Central memory CD8-positive, alpha-beta T cell (primary cell): ENCODE measurements around the gene MAP4K3.

ENCODE experiments used
- ATAC-seq: fragments of 150-1000 bp; cut with Tn5 transposase; replicated peaks from 2 replicates; pipeline ENCODE4 v1.10.0; 2022; ENCODE audit warnings: mild to moderate bottlenecking, moderate FRiP score, moderate number of reproducible peaks; ENCODE audit not compliant: poor library complexity, severe bottlenecking; ENCODE audit errors: extremely low read depth
- DNase-seq, 2 donors: peaks; one replicate each; pipeline ENCODE4 v3.0.0; 2021; ENCODE audit warnings: low spot score in 2 of 2
- H3K27ac Mint-ChIP-seq: one replicate; pipeline ENCODE4 v1.8.0; 2022; ENCODE audit warnings: low read depth, mild to moderate bottlenecking, moderate library complexity, mixed read lengths
- H3K27me3 Mint-ChIP-seq: one replicate; pipeline ENCODE4 v1.8.0; 2022; ENCODE audit warnings: mixed read lengths
- H3K36me3 Mint-ChIP-seq: one replicate; pipeline ENCODE4 v1.8.0; 2022; ENCODE audit warnings: mild to moderate bottlenecking, moderate library complexity, mixed read lengths; ENCODE audit not compliant: insufficient read depth
- H3K4me1 Mint-ChIP-seq: one replicate; pipeline ENCODE4 v1.8.0; 2022; ENCODE audit warnings: mixed read lengths
- H3K4me3 Mint-ChIP-seq: one replicate; pipeline ENCODE4 v1.8.0; 2022; ENCODE audit warnings: mild to moderate bottlenecking, moderate library complexity, mixed read lengths
- H3K9me3 Mint-ChIP-seq: one replicate; pipeline ENCODE4 v1.8.0; 2022; ENCODE audit warnings: mixed read lengths

The MAP4K3 gene

DNA sequence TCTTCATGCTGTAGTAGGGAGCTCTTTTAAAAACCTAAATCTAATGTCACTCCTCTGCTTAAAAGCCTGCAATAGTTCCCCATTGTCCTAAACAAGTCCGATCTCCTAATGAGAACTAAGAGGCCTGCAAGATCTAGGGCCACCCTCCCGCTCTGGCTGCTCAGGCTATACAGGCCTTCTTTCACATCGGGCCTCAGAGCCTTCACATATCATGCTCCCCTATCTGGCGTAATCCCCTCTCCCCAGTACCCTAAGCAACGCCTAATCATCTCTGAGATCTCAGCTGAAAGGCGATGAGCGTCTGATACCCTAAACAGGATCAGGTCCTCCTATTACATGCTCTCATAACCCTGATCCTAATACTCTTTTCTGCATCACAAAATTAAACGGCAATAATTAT is 1.9 kb downstream of the MAP4K3 start:
- Mint-ChIP-seq H3K27me3 (no peaks in the 10 kb centered on the region), H3K9me3 (no peaks in the 10 kb centered on the region), H3K27ac (no peak overlapping the region), H3K36me3 (peaks cover 9% of the 10 kb centered on the region), H3K4me3 (peak overlapping the region; percentile 87), H3K4me1 (peaks cover 53% of the 10 kb centered on the region)
- DNase-seq (no peak), ATAC-seq (no peak)

- H3K27me3 Mint-ChIP-seq, result no peaks in the 10 kb centered on the region
- no peak overlapping the region for H3K27ac Mint-ChIP-seq
- H3K36me3 Mint-ChIP-seq, result peaks cover 9% of the 10 kb centered on the region
- DNase-seq (no peak), ATAC-seq (no peak)
- peaks cover 59% of the 10 kb centered on the region for H3K4me1 Mint-ChIP-seq
- no peak overlapping the region for H3K4me3 Mint-ChIP-seq
- H3K9me3 Mint-ChIP-seq, result no peaks in the 10 kb centered on the region
Measured at GRCh38 chr2:39434233-39434897, 2.7 kb downstream of the MAP4K3 start.

DNA sequence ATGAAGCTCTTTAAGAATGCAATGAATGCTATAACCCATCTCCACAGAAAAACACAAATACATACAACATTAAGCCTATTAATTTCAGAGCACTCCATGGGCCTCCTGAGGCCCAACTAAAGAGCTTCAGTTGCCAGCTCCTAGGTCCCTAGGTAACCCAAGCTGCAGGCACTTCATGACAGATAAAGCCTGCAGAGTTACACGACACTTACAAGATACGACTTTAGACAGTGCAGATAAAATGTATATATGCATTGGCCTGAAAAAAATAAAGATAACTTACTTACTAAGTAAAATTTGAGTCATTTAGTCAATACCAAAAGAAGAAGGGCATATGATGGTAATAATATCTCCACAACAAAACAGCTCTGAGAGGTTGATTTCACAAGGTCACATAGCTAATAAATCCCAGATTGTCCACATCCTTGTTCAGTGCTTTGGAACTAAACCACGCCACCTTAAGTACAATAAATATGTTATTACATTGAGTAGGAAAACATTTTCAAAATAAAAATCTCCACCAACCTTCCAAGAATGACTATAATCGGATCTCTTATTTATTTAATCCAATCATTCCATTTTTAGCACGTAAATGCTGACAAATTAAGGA is 3.4 kb downstream of the MAP4K3 start:
- no peak for ATAC-seq
- peaks cover 59% of the 10 kb centered on the region for H3K4me1 Mint-ChIP-seq
- H3K27ac Mint-ChIP-seq, result no peak overlapping the region
- no peaks in the 10 kb centered on the region for H3K27me3 Mint-ChIP-seq
- H3K4me3 Mint-ChIP-seq, result no peak overlapping the region
- peaks cover 9% of the 10 kb centered on the region for H3K36me3 Mint-ChIP-seq
- H3K9me3 Mint-ChIP-seq, result no peaks in the 10 kb centered on the region
- DNase-seq, result no peak

GRCh38 chr2:39432701-39433100 is 4.4 kb downstream of the MAP4K3 start:
- H3K9me3 Mint-ChIP-seq, result no peaks in the 10 kb centered on the region
- H3K4me1 Mint-ChIP-seq, result peaks cover 63% of the 10 kb centered on the region
- no peaks in the 10 kb centered on the region for H3K27me3 Mint-ChIP-seq
- DNase-seq, result no peak
- ATAC-seq, result no peak
- peaks cover 6% of the 10 kb centered on the region for H3K36me3 Mint-ChIP-seq
- H3K4me3 Mint-ChIP-seq, result no peak overlapping the region
- no peak overlapping the region for H3K27ac Mint-ChIP-seq

GRCh38 chr2:39431592-39432316 is 5.3 kb downstream of the MAP4K3 start:
- no peaks in the 10 kb centered on the region for H3K9me3 Mint-ChIP-seq

GRCh38 chr2:39429746-39430145 is 7.3 kb downstream of the MAP4K3 start:
- no peaks in the 10 kb centered on the region for H3K9me3 Mint-ChIP-seq
- H3K4me3 Mint-ChIP-seq, result no peak overlapping the region
- ATAC-seq, result no peak
- DNase-seq, result no peak
- no peak overlapping the region for H3K27ac Mint-ChIP-seq
- H3K4me1 Mint-ChIP-seq, result peaks cover 58% of the 10 kb centered on the region
- no peaks in the 10 kb centered on the region for H3K36me3 Mint-ChIP-seq
- no peaks in the 10 kb centered on the region for H3K27me3 Mint-ChIP-seq

More at GRCh38 chr2:39431592-39432316, 5.3 kb downstream of the MAP4K3 start:
- H3K4me3 Mint-ChIP-seq, result no peak overlapping the region
- DNase-seq (no peak), ATAC-seq (no peak)
- peaks cover 2% of the 10 kb centered on the region for H3K36me3 Mint-ChIP-seq
- peaks cover 72% of the 10 kb centered on the region for H3K4me1 Mint-ChIP-seq
- no peak overlapping the region for H3K27ac Mint-ChIP-seq
- no peaks in the 10 kb centered on the region for H3K27me3 Mint-ChIP-seq

DNA sequence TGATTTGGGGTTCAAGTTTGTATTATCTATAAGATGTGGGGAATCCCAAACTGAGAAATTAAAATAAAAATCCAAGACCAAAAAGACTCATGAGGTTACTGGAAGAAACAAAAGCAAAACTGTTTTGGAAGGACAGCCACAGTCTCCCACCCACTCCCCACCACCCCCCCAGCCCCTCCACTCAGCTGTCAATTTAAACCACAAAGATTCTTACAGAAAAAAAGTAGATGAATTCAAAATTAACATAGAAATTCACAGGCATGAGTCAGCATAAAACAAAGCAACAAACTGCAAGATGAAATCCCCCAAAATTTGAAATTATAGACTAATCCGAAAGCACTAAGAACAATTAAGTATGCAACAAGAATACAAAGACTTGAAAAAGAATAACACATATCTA is 12.1 kb downstream of the MAP4K3 start:
- no peak for DNase-seq
- Mint-ChIP-seq H3K27me3 (no peaks in the 10 kb centered on the region), H3K36me3 (no peaks in the 10 kb centered on the region), H3K4me3 (no peak overlapping the region), H3K9me3 (no peaks in the 10 kb centered on the region), H3K4me1 (peaks cover 34% of the 10 kb centered on the region), H3K27ac (no peak overlapping the region)
- ATAC-seq, result no peak

DNA sequence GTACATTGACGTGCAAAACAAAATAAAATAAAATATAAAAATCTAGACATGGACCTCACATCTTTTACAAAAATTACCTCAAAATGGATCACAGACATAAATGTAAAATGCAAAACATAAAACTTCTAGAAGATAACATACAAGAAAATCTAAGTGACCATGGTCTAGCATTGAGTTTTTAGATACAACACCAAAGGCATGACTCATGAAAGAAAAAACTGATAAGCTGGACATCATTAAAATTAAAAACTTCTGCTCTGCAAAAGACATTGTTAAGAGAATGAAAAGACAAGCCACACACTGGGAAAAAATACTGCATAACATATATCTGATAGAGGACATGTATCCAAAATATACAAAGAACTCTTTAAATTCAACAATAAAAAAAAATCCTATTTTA is 14.4 kb downstream of the MAP4K3 start:
- H3K4me1 Mint-ChIP-seq, result peaks cover 32% of the 10 kb centered on the region
- H3K36me3 Mint-ChIP-seq, result no peaks in the 10 kb centered on the region
- no peak overlapping the region for H3K4me3 Mint-ChIP-seq
- ATAC-seq, result no peak
- no peaks in the 10 kb centered on the region for H3K9me3 Mint-ChIP-seq
- no peaks in the 10 kb centered on the region for H3K27me3 Mint-ChIP-seq
- H3K27ac Mint-ChIP-seq, result no peak overlapping the region
- no peak for DNase-seq

DNA sequence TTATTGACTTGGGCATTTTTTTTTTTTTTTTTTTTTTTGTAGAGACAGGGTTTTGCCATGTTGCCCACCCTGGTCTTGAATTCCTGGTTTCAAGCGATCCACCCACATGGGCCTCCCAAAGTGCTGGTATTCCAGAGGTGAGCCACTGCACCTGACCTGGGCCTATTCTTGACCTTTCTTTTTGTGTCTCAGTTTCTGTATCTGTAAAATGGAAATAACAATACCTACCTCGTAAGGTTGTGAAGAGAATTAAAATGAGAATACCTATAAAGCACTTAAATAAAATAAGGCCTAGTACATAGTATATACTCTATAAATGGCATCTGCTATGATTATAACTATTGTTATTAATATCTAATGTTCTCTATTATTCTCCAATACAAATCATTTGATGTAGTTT is 15.7 kb downstream of the MAP4K3 start:
- Mint-ChIP-seq H3K4me3 (no peak overlapping the region), H3K27me3 (no peaks in the 10 kb centered on the region), H3K27ac (no peak overlapping the region), H3K9me3 (no peaks in the 10 kb centered on the region), H3K36me3 (no peaks in the 10 kb centered on the region), H3K4me1 (peaks cover 21% of the 10 kb centered on the region)
- no peak for DNase-seq
- ATAC-seq, result no peak

DNA sequence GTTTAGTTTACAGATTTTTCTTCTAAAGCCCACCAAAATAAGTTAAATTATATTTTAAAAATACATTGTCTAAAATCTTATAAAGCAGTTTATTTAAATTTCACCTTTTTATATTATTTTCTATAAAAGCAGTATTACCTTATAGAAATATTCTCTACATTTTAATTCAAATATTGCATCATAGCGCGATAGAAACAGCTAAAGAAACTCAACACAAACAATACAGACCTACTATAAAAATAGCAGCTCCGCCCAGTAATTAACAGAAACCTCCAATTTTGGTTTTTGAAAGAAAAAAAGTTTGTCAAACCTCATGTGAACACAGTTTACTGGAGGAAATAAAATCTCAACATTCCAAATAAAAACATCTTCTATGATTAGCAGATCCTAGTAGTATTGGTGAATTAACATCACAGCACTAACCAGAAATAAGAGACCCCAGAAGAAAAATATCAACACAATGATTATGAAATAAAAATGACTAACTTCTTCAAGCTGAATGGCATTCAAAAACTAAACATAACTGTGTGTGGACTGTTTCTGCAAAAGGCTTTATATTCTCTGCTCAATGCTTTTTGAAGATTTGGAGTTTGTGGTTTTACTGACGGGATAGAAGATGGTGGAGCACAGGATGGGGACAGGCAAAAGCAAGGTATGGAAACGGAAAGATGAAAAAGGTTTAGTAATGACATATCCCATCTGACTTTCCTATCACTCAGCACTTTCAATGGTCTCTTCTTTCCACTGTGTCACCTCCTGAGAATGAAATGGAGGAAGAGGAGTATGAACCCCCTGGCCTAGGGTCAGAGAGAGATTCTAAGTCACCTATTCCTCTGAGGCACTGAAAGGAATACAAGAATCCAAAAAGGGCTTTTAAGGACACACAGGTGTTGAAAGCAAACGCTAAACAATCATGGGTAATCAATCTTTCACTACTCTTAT is 17.5 kb downstream of the MAP4K3 start:
- no peaks in the 10 kb centered on the region for H3K9me3 Mint-ChIP-seq
- ATAC-seq, result no peak
- no peak overlapping the region for H3K27ac Mint-ChIP-seq
- H3K27me3 Mint-ChIP-seq, result no peaks in the 10 kb centered on the region
- H3K4me1 Mint-ChIP-seq, result peaks cover 21% of the 10 kb centered on the region
- no peak overlapping the region for H3K4me3 Mint-ChIP-seq
- no peaks in the 10 kb centered on the region for H3K36me3 Mint-ChIP-seq
- no peak for DNase-seq

GRCh38 chr2:39418491-39418890 is 18.6 kb downstream of the MAP4K3 start:
- H3K4me1 Mint-ChIP-seq, result peaks cover 26% of the 10 kb centered on the region
- no peaks in the 10 kb centered on the region for H3K36me3 Mint-ChIP-seq
- H3K4me3 Mint-ChIP-seq, result no peak overlapping the region
- H3K27ac Mint-ChIP-seq, result no peak overlapping the region
- no peaks in the 10 kb centered on the region for H3K27me3 Mint-ChIP-seq
- DNase-seq (no peak), ATAC-seq (no peak)
- H3K9me3 Mint-ChIP-seq, result no peaks in the 10 kb centered on the region

DNA sequence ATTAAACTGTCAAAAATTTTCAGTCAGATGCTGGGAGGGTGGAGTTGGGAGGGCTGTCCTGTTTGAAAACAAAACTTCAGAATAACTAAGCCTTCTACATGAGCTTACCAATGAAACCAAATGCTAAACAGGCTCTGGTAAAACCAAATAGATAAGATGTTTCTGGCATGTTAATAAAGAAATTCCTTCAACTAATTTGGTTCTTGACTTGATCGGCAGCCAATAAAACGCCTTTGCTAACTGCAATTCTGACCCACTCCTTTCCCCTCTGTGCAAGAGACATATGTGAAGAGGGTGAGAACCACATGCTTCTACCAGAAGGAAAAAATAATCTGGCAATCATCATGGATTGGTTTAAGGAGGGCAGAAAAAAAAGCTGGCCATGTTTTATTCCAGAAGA is 20.9 kb downstream of the MAP4K3 start:
- Mint-ChIP-seq H3K36me3 (no peaks in the 10 kb centered on the region), H3K27me3 (no peaks in the 10 kb centered on the region), H3K27ac (no peak overlapping the region), H3K4me3 (no peak overlapping the region), H3K9me3 (no peaks in the 10 kb centered on the region), H3K4me1 (peaks cover 32% of the 10 kb centered on the region)
- no peak for ATAC-seq
- no peak for DNase-seq
